Activated naive CD8-positive, alpha-beta T cell treated with anti-CD3 and anti-CD28 coated beads, Interleukin-2, amount 50 U/mL, for 16 hours (primary cell): Measurements from ENCODE around the gene LLPH.

ENCODE experiments used
- DNase-seq: peaks from one replicate; pipeline ENCODE4 v3.0.0-alpha.2; 2020; ENCODE audit warnings: low read depth, low spot score

Gene LLPH

DNA sequence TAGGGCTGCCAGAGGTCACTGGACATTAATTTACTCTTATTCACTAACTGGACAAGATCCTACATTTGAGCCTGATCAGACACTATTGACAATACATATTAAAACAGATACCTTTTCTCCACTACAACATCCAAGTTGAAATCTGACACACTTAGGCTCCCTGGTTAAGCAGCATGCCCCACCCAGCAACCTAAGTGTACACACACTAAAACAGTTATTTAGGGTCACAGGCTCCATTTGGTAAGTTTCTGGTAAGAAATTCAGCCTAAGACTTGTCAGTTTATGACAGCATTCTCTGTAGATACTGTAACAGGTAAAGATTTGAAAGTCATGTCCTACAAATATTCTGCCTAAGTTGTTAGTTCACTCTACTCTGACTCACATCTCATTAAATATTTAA lies 12.3 kb upstream of the LLPH start:
- no peak for DNase-seq

DNA sequence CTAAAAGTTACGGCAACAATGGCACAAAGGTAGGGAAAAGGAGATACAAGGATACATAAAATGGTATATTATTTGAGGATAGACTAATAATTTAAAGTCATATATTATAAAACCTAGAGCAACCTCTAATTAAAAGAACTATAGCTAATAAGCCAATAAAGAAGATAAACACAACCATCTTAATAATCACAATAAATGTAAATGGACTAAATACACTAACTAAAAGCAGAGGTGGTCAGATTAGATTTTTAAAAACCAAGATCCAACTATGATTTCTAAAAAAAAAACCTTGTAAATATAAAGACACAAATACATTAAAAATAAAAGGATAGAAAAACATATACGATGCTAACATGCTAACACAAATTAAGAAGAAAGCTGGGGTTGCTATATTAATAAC lies 10.7 kb upstream of the LLPH start:
- DNase-seq = no peak

DNA sequence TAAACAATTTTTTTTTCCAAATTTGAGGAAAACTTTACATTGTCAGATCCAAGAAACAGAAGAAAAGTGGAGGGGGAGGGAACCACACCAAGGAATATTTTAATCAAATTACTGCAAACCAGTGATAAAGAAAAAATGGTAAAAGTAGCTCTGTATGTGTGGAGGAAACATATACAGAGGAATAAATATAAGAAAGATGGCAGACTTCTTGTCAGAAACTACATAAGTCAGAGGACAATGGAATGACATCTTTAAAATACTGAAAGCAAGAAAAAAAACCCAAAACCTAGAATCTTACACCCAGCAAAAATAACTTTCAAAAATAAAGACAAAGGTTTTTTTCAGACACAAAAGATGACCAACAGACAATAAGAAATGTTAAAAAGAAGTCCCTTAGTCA lies 10.2 kb upstream of the LLPH start:
- DNase-seq = no peak

DNA sequence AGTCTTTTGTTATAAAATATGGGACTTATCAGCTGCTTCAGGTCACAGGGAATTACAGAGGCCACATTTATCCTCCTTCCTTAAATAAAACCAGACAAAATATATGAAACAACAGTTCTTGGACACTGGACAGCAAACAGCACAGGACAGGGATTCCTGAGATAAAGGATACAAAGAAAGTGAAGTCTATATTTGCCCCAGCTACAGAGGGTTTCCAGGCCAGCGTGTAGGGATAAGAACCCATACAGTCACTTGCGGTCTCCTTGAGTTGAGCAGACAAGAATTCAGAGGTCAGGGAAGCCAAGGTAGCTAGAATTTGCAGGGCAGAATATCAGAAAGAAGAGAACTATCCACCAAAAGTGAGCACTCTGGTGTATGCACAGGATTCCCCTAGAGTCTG lies 8.8 kb upstream of the LLPH start:
- no peak for DNase-seq

GRCh38 chr12:66137937-66138336 lies 7.4 kb upstream of the LLPH start:
- no peak for DNase-seq

DNA sequence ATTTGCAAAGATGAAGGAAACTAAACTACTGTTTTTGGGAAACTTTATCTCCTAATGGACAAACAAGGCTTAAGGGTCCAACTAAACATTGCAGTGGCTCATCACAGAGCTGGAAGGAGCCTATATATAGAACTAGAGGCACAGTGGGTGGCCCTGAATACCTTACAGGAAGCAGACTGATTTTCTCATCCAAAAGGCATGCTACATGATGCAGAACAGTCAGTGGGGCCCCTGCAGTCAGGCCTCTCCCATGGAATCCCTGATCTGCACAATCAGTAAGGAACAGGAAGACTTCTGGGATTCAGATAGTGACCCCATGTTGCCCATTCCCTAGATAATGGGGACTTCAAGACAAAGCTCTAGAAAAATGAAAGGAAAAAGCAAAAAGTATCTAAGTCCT lies 1.9 kb upstream of the LLPH start:
- DNase-seq = no peak

GRCh38 chr12:66131067-66131688 lies 628 bp upstream of the LLPH start:
- DNase-seq = no peak

- DNase-seq = no peak
These were observed 650 bp downstream of the LLPH start for GRCh38 chr12:66129934-66130266.

DNA sequence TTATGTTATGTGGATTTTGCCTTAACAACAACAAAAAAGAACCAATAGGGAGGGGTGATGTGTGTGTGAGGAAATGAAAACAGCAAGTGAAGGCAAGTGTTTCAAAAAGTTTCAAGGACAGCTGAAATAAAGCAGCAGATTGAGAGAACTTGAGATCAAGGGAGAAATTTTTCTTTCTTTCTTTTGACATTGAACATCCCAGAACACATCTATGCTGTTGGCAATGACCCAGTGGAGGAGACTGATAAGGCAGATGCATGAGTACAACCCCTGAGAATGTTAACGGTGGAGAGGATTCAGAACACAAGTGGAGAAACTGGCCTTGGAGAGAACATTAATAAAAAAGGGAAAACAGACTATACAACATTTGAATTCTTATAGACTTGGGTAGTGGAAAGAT lies 2.9 kb downstream of the LLPH start:
- DNase-seq = no peak

DNA sequence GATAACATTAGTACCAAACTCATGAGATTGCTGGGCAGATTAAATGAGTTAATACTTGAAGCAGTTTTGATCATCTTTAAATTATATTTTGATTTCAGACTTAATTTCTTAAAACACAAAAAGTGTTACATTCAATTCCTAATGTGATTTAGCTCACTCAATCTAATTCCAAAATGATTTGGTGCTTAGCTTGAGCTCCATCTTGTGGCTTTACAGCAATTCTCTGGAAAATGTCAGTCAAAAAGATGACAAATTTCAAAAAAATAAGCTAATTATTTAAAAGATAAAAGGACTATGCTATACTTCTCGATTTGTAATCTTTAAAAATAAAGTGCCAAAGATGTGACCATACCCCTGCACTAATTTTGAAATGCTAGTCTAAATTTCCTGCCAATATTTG lies 10.1 kb downstream of the LLPH start:
- no peak for DNase-seq

DNA sequence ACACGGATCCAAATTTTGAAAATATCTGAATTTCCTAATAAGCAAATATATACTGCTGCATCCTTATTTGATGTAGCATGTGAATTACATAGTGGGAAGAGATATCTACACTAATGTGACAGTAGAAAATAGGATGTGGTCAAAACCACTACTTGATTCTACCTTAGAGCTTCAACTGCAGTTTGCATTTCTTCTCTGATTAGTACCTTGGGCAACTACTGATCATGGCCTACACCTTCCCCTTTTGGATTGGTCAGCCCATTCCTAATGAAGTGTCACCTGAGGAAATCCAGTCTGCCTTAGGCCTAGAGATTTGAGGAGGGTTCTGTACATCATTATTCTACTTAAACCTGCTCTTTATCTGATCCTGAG lies 10.7 kb downstream of the LLPH start:
- no peak for DNase-seq

- no peak for DNase-seq
These were observed 11.2 kb downstream of the LLPH start for GRCh38 chr12:66119229-66119869.

DNA sequence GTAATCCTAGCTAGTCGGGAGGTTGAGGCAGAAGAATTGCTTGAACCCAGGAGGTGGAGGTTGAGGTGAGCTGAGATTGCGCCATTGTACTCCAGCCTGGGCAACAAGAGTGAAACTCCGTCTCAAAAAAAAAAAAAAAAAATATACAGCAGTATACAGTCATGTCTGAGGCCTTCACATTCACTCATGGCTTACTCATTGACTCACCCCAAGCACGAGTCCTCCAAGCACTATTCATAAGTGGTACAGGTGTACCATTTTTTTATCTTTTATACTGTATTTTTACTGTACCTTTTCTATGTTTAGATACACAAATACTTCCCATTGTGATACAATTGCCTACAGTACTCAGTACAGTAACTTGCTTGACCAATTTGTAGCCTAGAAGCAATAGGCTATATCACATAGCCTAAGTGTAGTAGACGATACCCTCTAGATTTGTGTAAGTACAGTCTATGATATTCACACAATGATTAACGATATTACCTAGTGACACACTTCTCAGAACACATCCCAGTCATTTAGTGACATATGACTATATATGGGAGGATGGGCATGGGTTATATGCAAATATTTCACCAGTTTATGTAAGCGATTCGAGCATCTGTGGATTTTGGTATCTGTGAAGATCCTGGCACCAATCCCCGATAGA lies 12.2 kb downstream of the LLPH start:
- no peak for DNase-seq

GRCh38 chr12:66117242-66117641 lies 13.3 kb downstream of the LLPH start:
- no peak for DNase-seq

GRCh38 chr12:66115071-66115600 lies 15.4 kb downstream of the LLPH start:
- DNase-seq = no peak

- DNase-seq = no peak
These were observed 17.1 kb downstream of the LLPH start for GRCh38 chr12:66113471-66113870.

DNA sequence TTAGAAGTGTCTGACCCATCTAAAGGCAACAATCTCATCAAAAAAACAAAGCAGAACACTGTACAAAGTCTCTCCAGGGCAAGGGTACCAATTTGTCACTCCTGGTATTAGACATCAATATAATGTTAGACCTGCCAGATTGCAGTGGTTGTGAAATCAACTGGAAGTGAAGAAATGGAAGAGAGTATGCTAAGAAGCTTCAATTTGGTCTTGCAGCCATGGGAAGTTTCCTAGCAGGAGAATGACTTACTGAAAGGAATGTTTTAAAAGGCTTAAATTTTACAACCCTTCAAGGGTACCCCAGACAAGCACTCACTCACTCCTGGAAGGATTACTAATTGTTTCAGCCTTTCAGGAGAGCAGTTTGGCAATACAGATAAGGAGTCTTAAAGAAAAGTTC lies 18.9 kb downstream of the LLPH start:
- no peak for DNase-seq

DNA sequence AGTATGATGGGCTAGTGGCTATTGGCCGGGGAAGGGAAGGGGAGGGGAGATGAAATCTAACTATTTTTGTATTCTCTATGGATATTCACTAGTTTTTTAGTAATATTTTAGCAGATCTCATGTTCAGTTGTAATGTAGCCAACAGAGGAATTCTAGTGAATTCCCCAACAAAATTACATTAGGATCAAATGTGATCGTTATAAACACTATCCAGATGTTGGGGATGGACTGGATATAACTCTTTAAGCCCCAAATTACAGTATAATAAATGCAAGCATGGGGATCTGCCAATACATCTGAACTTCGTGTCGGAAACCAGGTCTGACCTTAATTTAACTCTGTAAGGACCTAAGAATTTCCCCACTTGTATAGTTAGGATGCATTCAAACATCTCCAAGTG lies 21.5 kb downstream of the LLPH start:
- DNase-seq = no peak

GRCh38 chr12:66108386-66108785 lies 22.2 kb downstream of the LLPH start:
- DNase-seq = no peak

DNA sequence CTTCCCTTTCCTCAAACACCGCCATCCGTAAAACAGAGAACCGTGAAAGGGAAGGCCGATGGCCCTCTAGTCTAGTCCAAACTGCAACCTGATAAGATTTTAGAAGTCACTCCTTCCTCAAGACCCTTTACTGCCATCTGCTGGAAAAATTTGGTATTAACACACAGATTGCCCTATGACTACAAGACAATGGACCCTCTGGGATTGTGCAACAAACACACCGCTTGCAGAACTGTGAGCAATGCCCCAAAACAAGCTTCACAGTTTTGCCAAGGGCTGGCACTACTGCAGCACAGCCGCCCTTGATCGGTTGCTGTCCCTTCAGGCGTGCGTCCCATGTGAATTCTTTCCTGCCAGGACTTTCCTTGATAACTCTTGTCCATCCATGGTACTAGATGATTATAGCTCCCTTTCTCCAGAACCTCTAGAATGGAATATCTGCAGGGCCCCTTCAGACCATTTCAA lies 23.1 kb downstream of the LLPH start:
- DNase-seq = peak; percentile 30

DNA sequence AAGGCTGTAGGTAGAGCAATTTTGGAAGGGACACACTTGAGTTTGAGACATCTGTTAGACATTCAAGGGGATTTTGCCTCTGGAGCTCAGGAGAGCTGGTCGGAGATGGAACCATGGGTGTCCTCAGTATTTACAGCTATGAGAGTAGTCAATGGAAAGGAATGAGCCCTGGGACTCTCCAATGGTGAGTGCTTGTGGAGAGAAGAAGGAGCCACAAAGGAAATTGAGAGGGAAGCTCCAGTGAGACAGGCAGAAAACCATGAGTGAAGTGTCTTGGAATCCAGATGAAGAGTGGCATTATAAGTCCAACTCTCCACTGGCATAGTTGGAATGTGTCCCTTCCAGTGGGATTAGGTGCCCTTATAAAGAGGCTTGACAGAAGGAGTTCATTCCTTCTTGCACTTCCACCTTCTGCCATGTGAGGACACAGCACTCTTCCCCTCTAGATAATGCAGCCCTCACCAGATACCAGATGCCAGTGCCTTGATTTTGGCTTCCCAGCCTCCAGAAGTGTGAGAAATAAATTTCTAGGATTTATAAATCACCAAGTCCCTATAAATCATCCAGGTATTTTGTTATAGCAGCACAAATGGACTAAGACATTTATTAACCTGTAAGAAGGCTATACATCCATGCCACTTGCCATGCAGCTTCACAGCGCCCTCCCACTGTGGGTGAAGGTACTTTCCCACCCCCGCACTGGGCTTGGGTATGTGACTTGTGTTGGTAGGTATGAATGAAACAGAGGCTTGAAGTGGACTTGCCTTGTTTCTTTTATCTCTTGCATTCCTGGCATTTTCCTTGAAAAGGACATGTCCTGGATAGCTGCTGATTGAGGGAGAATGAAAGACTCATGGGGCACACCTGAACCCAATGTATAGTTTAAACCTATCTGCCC lies 27.3 kb downstream of the LLPH start:
- no peak for DNase-seq
